ENCODE measurements around the gene ADH1C. TPM values are rescaled to one million over a fixed set of nuclear protein-coding genes. Genes with fewer than 3 reads are reported as not detected.

ADH1C gene
- total RNA-seq, 1 experiment from 2014 or later, result not detected

DNA sequence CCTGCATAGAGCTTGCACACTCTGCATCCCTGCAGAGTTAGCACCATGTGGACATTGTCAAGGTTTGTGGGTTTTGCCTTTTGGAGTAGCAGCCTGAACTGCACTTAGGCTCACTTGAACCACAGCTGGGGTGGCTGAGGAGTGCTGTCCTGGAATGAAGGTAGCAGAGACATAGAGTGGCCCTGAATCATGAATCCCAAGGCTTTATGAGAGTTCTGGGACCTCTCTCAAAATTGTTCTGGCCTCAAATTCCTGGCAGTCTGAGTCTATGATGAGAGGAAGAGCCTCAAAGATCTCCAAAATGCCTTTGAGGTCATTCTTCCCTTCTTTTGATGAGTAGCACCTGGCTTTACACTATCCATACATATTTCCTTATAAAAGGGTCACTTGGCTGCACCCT lies 37.1 kb upstream of the ADH1C start:
- H3K36me3 ChIP-seq (ENCODE audit: low read depth, low read length), result no peaks in the 10 kb centered on the region
- H3K9ac ChIP-seq (ENCODE audit: low read length), result no peak overlapping the region
- H3K9me2 ChIP-seq (replicated peaks; ENCODE audit: low read length), result no peaks in the 10 kb centered on the region
- TF ChIP-seq EZH2 (IDR thresholded peaks at IDR 0.05; ENCODE audit: low read length, unreplicated experiment), result no peak
- CTCF ChIA-PET, result no interaction called here
- ATAC-seq (no peak), DNase-seq (no peak)
- no peak overlapping the region for H2AFZ ChIP-seq (ENCODE audit: low read length)
- H3K27ac ChIP-seq (ENCODE audit: low read length), result no peak overlapping the region
- H4K20me1 ChIP-seq (ENCODE audit: low read length), result no peaks in the 10 kb centered on the region
- H3K4me3 ChIP-seq (ENCODE audit: low read length), result no peak overlapping the region
- POLR2A ChIA-PET (ENCODE audit: unreplicated experiment), result no interaction called here
- no peaks in the 10 kb centered on the region for H3K27me3 ChIP-seq (ENCODE audit: low read length)
- peaks cover 1% of the 10 kb centered on the region; the same call in 1 of the 2 replicates for H3K4me1 ChIP-seq (ENCODE audit: insufficient read depth, low read length)
- H3F3A ChIP-seq (ENCODE audit: low read length, unreplicated experiment), result no peaks in the 10 kb centered on the region
- no peaks in the 10 kb centered on the region for H3K9me3 ChIP-seq (ENCODE audit: low read length)
- no peaks in the 10 kb centered on the region for H3K79me2 ChIP-seq (ENCODE audit: low read length)
- H3K4me2 ChIP-seq (ENCODE audit: low read length), result no peak overlapping the region
- BruUV-seq (replicated peaks), result no TSS peak
- intact Hi-C loops (cut with micrococcal nuclease), result no loop called here

DNA sequence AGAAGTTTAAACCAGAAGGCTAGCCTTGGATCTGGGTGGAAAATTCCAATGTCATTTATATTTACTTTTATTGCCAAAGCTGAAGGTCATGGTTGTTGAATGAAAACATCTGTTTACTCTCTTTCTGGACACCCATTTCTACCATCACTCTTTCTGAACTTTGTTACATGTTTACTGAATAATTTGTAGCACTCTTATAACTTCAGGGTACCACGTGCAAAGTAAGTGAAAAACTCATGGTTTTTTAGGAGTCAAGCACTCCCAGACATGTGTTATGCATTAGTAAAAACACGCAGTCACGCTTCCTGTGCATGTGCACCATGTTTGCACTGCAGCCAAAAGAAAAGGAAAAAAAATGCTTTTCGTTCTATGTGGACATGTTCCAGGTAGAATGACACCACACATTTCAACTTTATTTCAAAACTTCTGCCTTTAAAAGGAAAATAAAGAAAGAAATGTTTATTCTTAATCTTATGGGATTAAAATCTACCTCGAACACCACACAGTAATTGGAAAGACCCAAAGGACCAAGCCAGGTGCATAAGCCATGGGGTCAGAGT lies 31.4 kb upstream of the ADH1C start:
- DNase-seq, result no peak
- H3F3A ChIP-seq (ENCODE audit: low read length, unreplicated experiment), result no peaks in the 10 kb centered on the region
- TF ChIP-seq EZH2 (IDR thresholded peaks at IDR 0.05; ENCODE audit: low read length, unreplicated experiment) (no peak), EZH2phosphoT487 (IDR thresholded peaks at IDR 0.05; ENCODE audit: borderline replicate concordance, low read length) (no peak)
- TF ChIP-seq, protein P1, sequence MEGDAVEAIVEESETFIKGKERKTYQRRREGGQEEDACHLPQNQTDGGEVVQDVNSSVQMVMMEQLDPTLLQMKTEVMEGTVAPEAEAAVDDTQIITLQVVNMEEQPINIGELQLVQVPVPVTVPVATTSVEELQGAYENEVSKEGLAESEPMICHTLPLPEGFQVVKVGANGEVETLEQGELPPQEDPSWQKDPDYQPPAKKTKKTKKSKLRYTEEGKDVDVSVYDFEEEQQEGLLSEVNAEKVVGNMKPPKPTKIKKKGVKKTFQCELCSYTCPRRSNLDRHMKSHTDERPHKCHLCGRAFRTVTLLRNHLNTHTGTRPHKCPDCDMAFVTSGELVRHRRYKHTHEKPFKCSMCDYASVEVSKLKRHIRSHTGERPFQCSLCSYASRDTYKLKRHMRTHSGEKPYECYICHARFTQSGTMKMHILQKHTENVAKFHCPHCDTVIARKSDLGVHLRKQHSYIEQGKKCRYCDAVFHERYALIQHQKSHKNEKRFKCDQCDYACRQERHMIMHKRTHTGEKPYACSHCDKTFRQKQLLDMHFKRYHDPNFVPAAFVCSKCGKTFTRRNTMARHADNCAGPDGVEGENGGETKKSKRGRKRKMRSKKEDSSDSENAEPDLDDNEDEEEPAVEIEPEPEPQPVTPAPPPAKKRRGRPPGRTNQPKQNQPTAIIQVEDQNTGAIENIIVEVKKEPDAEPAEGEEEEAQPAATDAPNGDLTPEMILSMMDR (conservative IDR thresholded peaks at IDR 0.05; ENCODE audit: low read depth, low read length), result no peak
- no peaks in the 10 kb centered on the region for H3K4me1 ChIP-seq (ENCODE audit: insufficient read depth, low read length)
- POLR2A ChIA-PET (ENCODE audit: unreplicated experiment), result no interaction called here
- no peaks in the 10 kb centered on the region for H3K9me2 ChIP-seq (replicated peaks; ENCODE audit: low read length)
- CTCF ChIA-PET, result no interaction called here
- H3K4me2 ChIP-seq (ENCODE audit: low read length), result no peak overlapping the region
- no peaks in the 10 kb centered on the region for H4K20me1 ChIP-seq (ENCODE audit: low read length)
- H3K9me3 ChIP-seq (ENCODE audit: low read length), result no peaks in the 10 kb centered on the region
- H3K36me3 ChIP-seq (ENCODE audit: low read depth, low read length), result no peaks in the 10 kb centered on the region
- no peak overlapping the region for H3K27ac ChIP-seq (ENCODE audit: low read length)
- H3K79me2 ChIP-seq (ENCODE audit: low read length), result no peaks in the 10 kb centered on the region
- no peaks in the 10 kb centered on the region for H3K27me3 ChIP-seq (ENCODE audit: low read length)
- no peak overlapping the region for H3K9ac ChIP-seq (ENCODE audit: low read length)
- no peak overlapping the region for H2AFZ ChIP-seq (ENCODE audit: low read length)
- BruUV-seq (replicated peaks), result no TSS peak
- intact Hi-C loops (cut with micrococcal nuclease), result no loop called here
- ATAC-seq, result no peak
- no peak overlapping the region for H3K4me3 ChIP-seq (ENCODE audit: low read length)

DNA sequence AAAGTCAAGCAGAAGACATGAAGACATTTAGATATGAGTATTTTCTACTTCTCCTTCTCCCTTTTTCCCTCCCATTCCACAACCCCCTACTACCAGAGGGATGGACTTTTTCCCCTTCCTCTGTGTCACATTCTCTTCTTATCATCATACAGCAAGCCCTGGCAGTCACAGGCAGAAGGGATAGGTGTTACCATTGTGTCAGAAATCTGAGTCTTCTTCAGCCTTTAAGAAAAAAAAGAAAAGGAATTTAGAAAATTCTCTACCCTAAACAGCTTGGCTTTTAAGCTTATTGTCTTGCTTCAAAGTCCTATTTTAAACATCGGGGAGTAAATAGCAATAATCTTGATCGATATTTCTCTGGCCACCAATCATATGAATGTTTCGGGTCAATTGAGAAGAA lies 30.9 kb upstream of the ADH1C start:
- TF ChIP-seq, protein P1 (conservative IDR thresholded peaks at IDR 0.05; ENCODE audit: low read depth, low read length), result no peak
- TF ChIP-seq EZH2 (IDR thresholded peaks at IDR 0.05; ENCODE audit: low read length, unreplicated experiment) (no peak), EZH2phosphoT487 (IDR thresholded peaks at IDR 0.05; ENCODE audit: borderline replicate concordance, low read length) (no peak)
- no peaks in the 10 kb centered on the region for H3K9me3 ChIP-seq (ENCODE audit: low read length)
- no peaks in the 10 kb centered on the region for H3K36me3 ChIP-seq (ENCODE audit: low read depth, low read length)
- H3K4me3 ChIP-seq (ENCODE audit: low read length), result no peak overlapping the region
- no TSS peak for BruUV-seq (replicated peaks)
- POLR2A ChIA-PET (ENCODE audit: unreplicated experiment), result no interaction called here
- H3F3A ChIP-seq (ENCODE audit: low read length, unreplicated experiment), result no peaks in the 10 kb centered on the region
- H3K27ac ChIP-seq (ENCODE audit: low read length), result no peak overlapping the region
- no peaks in the 10 kb centered on the region for H3K4me1 ChIP-seq (ENCODE audit: insufficient read depth, low read length)
- H3K79me2 ChIP-seq (ENCODE audit: low read length), result no peaks in the 10 kb centered on the region
- no peak overlapping the region for H3K4me2 ChIP-seq (ENCODE audit: low read length)
- no peak for ATAC-seq
- DNase-seq, result no peak
- H3K9me2 ChIP-seq (replicated peaks; ENCODE audit: low read length), result no peaks in the 10 kb centered on the region
- no peaks in the 10 kb centered on the region for H3K27me3 ChIP-seq (ENCODE audit: low read length)
- H3K9ac ChIP-seq (ENCODE audit: low read length), result no peak overlapping the region
- intact Hi-C loops (cut with micrococcal nuclease), result no loop called here
- H4K20me1 ChIP-seq (ENCODE audit: low read length), result no peaks in the 10 kb centered on the region
- CTCF ChIA-PET, result no interaction called here
- no peak overlapping the region for H2AFZ ChIP-seq (ENCODE audit: low read length)

Measured in PC-3 (cell line).